IgD-negative memory B cell (primary cell): Measurements from ENCODE around the gene NIN. TPM values are rescaled to one million over a fixed set of nuclear protein-coding genes. Genes with fewer than 3 reads are reported as not detected.
A peak's percentile ranks its signal among the peaks of the same experiment; 100 is the strongest.

Source experiments
- H3K27ac Mint-ChIP-seq, 3 donors: one replicate each; pipeline ENCODE4 v1.8.0; 2020 to 2022; ENCODE audit warnings: mild to moderate bottlenecking in 3 of 3, mixed read lengths in 3 of 3, moderate library complexity in 1 of 3
- H3K27me3 Mint-ChIP-seq: one replicate; pipeline ENCODE4 v1.8.0; 2021; ENCODE audit warnings: mixed read lengths
- H3K36me3 Mint-ChIP-seq: one replicate; pipeline ENCODE4 v1.8.0; 2020; ENCODE audit warnings: mild to moderate bottlenecking, mixed read lengths
- H3K4me1 Mint-ChIP-seq, 3 donors: one replicate each; pipeline ENCODE4 v1.8.0; 2020 to 2022; ENCODE audit warnings: mixed read lengths in 3 of 3, mild to moderate bottlenecking in 1 of 3
- H3K4me3 Mint-ChIP-seq, 4 donors: one replicate each; pipeline ENCODE4 v1.8.0; 2020 to 2022; ENCODE audit warnings: mild to moderate bottlenecking in 4 of 4, mixed read lengths in 4 of 4, moderate library complexity in 3 of 4
- H3K9me3 Mint-ChIP-seq, 3 donors: one replicate each; pipeline ENCODE4 v1.8.0; 2020 to 2021; ENCODE audit warnings: mixed read lengths in 3 of 3, mild to moderate bottlenecking in 1 of 3
- polyA plus RNA-seq: library from polyadenylated mRNA; unstranded; fragments of 300-500 nt; fragmentation: Illumina TruSeq; gene quantifications from one replicate; pipeline ENCODE4 v1.2.3, GENCODE V29; 2021

NIN gene
- polyA plus RNA-seq = 76.5 TPM

- Mint-ChIP-seq H3K27ac (peak within 1 kb of the TSS; percentile 95 to 98 (median 98)), H3K4me1 (peaks cover 39 to 61% (median 43%) of the 10 kb centered on the region in 3 donors), H3K36me3 (peaks cover 5% of the 10 kb centered on the region), H3K27me3 (no peaks in the 10 kb centered on the region), H3K9me3 (no peaks in the 10 kb centered on the region), H3K4me3 (peak within 1 kb of the TSS; percentile 94 to 100 (median 98))
Observed at GRCh38 chr14:50830932-50831725, at the start of gene NIN. Gene NIN, minus strand, starts transcription at chr14:50831162. Its CDS starts 9,106 bp downstream, at chr14:50822056.

- H3K9me3 Mint-ChIP-seq = no peaks in the 10 kb centered on the region
- H3K4me1 Mint-ChIP-seq = peaks cover 10 to 23% (median 19%) of the 10 kb centered on the region in 3 donors
- H3K27ac Mint-ChIP-seq = peak overlapping the region in 1 of 3 donors; percentile 11
- peak overlapping the region in 1 of 4 donors; percentile 88 for H3K4me3 Mint-ChIP-seq
- H3K36me3 Mint-ChIP-seq = no peaks in the 10 kb centered on the region
- peaks cover 35% of the 10 kb centered on the region for H3K27me3 Mint-ChIP-seq
Observed at GRCh38 chr14:50875359-50876070, 44.6 kb upstream of the NIN start.

- peak overlapping the region in 2 of 4 donors; percentile 34 to 58 for H3K4me3 Mint-ChIP-seq
- H3K27me3 Mint-ChIP-seq = peaks cover 41% of the 10 kb centered on the region
- peak overlapping the region in 1 of 3 donors; percentile 1 for H3K27ac Mint-ChIP-seq
- no peaks in the 10 kb centered on the region for H3K9me3 Mint-ChIP-seq
- H3K4me1 Mint-ChIP-seq = peaks cover 10 to 23% (median 19%) of the 10 kb centered on the region in 3 donors
- H3K36me3 Mint-ChIP-seq = no peaks in the 10 kb centered on the region
Observed at GRCh38 chr14:50874757-50875156, 43.8 kb upstream of the NIN start.

GRCh38 chr14:50871914-50872732 is 41.2 kb upstream of the NIN start, which contains the start of gene ABHD12B:
Gene ABHD12B, plus strand, starts transcription at chr14:50872053. Its CDS starts 122 bp downstream, at chr14:50872175.
- peak within 1 kb of the TSS in 1 of 4 donors; percentile 28 for H3K4me3 Mint-ChIP-seq

GRCh38 chr14:50871228-50871627 is 40.3 kb upstream of the NIN start:
- Mint-ChIP-seq H3K27me3 (peaks cover 47% of the 10 kb centered on the region), H3K36me3 (no peaks in the 10 kb centered on the region), H3K4me3 (peak overlapping the region in 1 of 4 donors; percentile 28), H3K27ac (no peak overlapping the region), H3K4me1 (peaks cover 10 to 22% (median 19%) of the 10 kb centered on the region in 3 donors), H3K9me3 (no peaks in the 10 kb centered on the region)

More at GRCh38 chr14:50871914-50872732, 41.2 kb upstream of the NIN start, which contains the start of gene ABHD12B:
- Mint-ChIP-seq H3K27me3 (peaks cover 43% of the 10 kb centered on the region), H3K4me1 (peaks cover 10 to 22% (median 19%) of the 10 kb centered on the region in 3 donors), H3K27ac (no peak within 1 kb of the TSS), H3K36me3 (no peaks in the 10 kb centered on the region), H3K9me3 (no peaks in the 10 kb centered on the region)

- Mint-ChIP-seq H3K4me3 (no peak overlapping the region), H3K27ac (no peak overlapping the region), H3K27me3 (peaks cover 22% of the 10 kb centered on the region), H3K36me3 (no peaks in the 10 kb centered on the region), H3K4me1 (peaks cover 0 to 1% (median 0%) of the 10 kb centered on the region in 3 donors), H3K9me3 (no peaks in the 10 kb centered on the region)
Observed at GRCh38 chr14:50865391-50866076, 34.6 kb upstream of the NIN start.

GRCh38 chr14:50864946-50865345 is 34.0 kb upstream of the NIN start:
- Mint-ChIP-seq H3K36me3 (no peaks in the 10 kb centered on the region), H3K27me3 (peaks cover 17% of the 10 kb centered on the region), H3K27ac (no peak overlapping the region), H3K4me1 (peaks cover 3 to 6% (median 3%) of the 10 kb centered on the region in 3 donors), H3K4me3 (no peak overlapping the region), H3K9me3 (no peaks in the 10 kb centered on the region)

GRCh38 chr14:50864237-50864636 is 33.3 kb upstream of the NIN start:
- Mint-ChIP-seq H3K27ac (no peak overlapping the region), H3K9me3 (no peaks in the 10 kb centered on the region), H3K4me1 (peaks cover 4 to 6% (median 4%) of the 10 kb centered on the region in 3 donors), H3K4me3 (no peak overlapping the region), H3K27me3 (peaks cover 11% of the 10 kb centered on the region), H3K36me3 (no peaks in the 10 kb centered on the region)

GRCh38 chr14:50862036-50862570 is 31.1 kb upstream of the NIN start:
- H3K27ac Mint-ChIP-seq = no peak overlapping the region
- no peaks in the 10 kb centered on the region for H3K9me3 Mint-ChIP-seq
- H3K4me1 Mint-ChIP-seq = peaks cover 4 to 6% (median 4%) of the 10 kb centered on the region in 3 donors
- peaks cover 5% of the 10 kb centered on the region for H3K27me3 Mint-ChIP-seq
- no peak overlapping the region for H3K4me3 Mint-ChIP-seq
- no peaks in the 10 kb centered on the region for H3K36me3 Mint-ChIP-seq

- peak overlapping the region; percentile 43 to 93 (median 91) for H3K27ac Mint-ChIP-seq
- peaks cover 4 to 8% (median 6%) of the 10 kb centered on the region in 3 donors for H3K4me1 Mint-ChIP-seq
- H3K27me3 Mint-ChIP-seq = no peaks in the 10 kb centered on the region
- no peaks in the 10 kb centered on the region for H3K36me3 Mint-ChIP-seq
- H3K9me3 Mint-ChIP-seq = no peaks in the 10 kb centered on the region
- H3K4me3 Mint-ChIP-seq = peak overlapping the region; percentile 75 to 95 (median 89)
Observed at GRCh38 chr14:50860478-50861086, 29.6 kb upstream of the NIN start.

GRCh38 chr14:50859296-50859624 is 28.3 kb upstream of the NIN start:
- H3K4me3 Mint-ChIP-seq = peak overlapping the region; percentile 39 to 95 (median 82)
- peaks cover 4 to 9% (median 6%) of the 10 kb centered on the region in 3 donors for H3K4me1 Mint-ChIP-seq
- H3K27ac Mint-ChIP-seq = peak overlapping the region in 1 of 3 donors; percentile 91
- no peaks in the 10 kb centered on the region for H3K9me3 Mint-ChIP-seq
- H3K36me3 Mint-ChIP-seq = no peaks in the 10 kb centered on the region
- no peaks in the 10 kb centered on the region for H3K27me3 Mint-ChIP-seq

GRCh38 chr14:50856660-50857059 is 25.7 kb upstream of the NIN start:
- peak overlapping the region in 1 of 4 donors; percentile 2 for H3K4me3 Mint-ChIP-seq
- no peaks in the 10 kb centered on the region for H3K36me3 Mint-ChIP-seq
- no peak overlapping the region for H3K27ac Mint-ChIP-seq
- no peaks in the 10 kb centered on the region for H3K9me3 Mint-ChIP-seq
- H3K4me1 Mint-ChIP-seq = peaks cover 4 to 9% (median 6%) of the 10 kb centered on the region in 3 donors
- H3K27me3 Mint-ChIP-seq = no peaks in the 10 kb centered on the region

- Mint-ChIP-seq H3K9me3 (no peaks in the 10 kb centered on the region), H3K4me1 (peaks cover 4 to 8% (median 6%) of the 10 kb centered on the region in 3 donors), H3K36me3 (no peaks in the 10 kb centered on the region), H3K27me3 (no peaks in the 10 kb centered on the region), H3K27ac (no peak overlapping the region), H3K4me3 (no peak overlapping the region)
Observed at GRCh38 chr14:50855558-50855957, 24.6 kb upstream of the NIN start.
